ENCODE data around the gene TDRD3. TPM values are rescaled to one million over a fixed set of nuclear protein-coding genes. Genes with fewer than 3 reads are reported as not detected.

Gene TDRD3
- total RNA-seq, 1 donor from 2014 or later: 40.6 TPM

- peaks cover 36% of the 10 kb centered on the region for H3K9me3 Mint-ChIP-seq
- H2AFZ ChIP-seq (replicated peaks): peak overlapping the region; percentile 46
- H3K9me3 ChIP-seq (ENCODE audit: low read depth): no peaks in the 10 kb centered on the region
- H3K4me1 Mint-ChIP-seq: peaks cover 19% of the 10 kb centered on the region
- peaks cover 6% of the 10 kb centered on the region for H3K36me3 ChIP-seq
- no peak overlapping the region for H3K9ac ChIP-seq
- H3K79me2 ChIP-seq (ENCODE audit: low read depth): no peaks in the 10 kb centered on the region
- peak overlapping the region; percentile 0 for H3K4me3 Mint-ChIP-seq
- no peaks in the 10 kb centered on the region for H3K27me3 ChIP-seq
- peaks cover 14% of the 10 kb centered on the region for H3K4me1 ChIP-seq
- H3F3A ChIP-seq (ENCODE audit: low read depth): peaks cover 17% of the 10 kb centered on the region
- peak overlapping the region; percentile 85 for H3K27ac ChIP-seq
- DNase-seq (ENCODE audit: low spot score): peak; percentile 38
- peak overlapping the region; percentile 72 for H3K27ac Mint-ChIP-seq
- no peaks in the 10 kb centered on the region for H3K27me3 Mint-ChIP-seq (ENCODE audit: insufficient read depth, low read depth)
- H3K4me2 ChIP-seq: peak overlapping the region; percentile 57
- H4K20me1 ChIP-seq (ENCODE audit: low read depth): no peaks in the 10 kb centered on the region
- TF ChIP-seq CTCF (IDR thresholded peaks at IDR 0.05) (no peak), EZH2 (IDR thresholded peaks at IDR 0.05) (no peak), EZH2phosphoT487 (IDR thresholded peaks at IDR 0.05) (no peak)
- H3K4me3 ChIP-seq: peak overlapping the region; percentile 20
- peaks cover 47% of the 10 kb centered on the region for H3K36me3 Mint-ChIP-seq
These were observed 114.6 kb downstream of the TDRD3 start for GRCh38 chr13:60511637-60512036.

- H3K79me2 ChIP-seq (ENCODE audit: low read depth): no peaks in the 10 kb centered on the region
- peaks cover 6% of the 10 kb centered on the region for H3K36me3 ChIP-seq
- no peak overlapping the region for H3K27ac Mint-ChIP-seq
- H3K9me3 Mint-ChIP-seq: peaks cover 20% of the 10 kb centered on the region
- H4K20me1 ChIP-seq (ENCODE audit: low read depth): no peaks in the 10 kb centered on the region
- H3K27ac ChIP-seq: no peak overlapping the region
- H3K9me3 ChIP-seq (ENCODE audit: low read depth): no peaks in the 10 kb centered on the region
- peaks cover 41% of the 10 kb centered on the region for H3K36me3 Mint-ChIP-seq
- no peak overlapping the region for H3K4me2 ChIP-seq
- H3K4me1 ChIP-seq: peaks cover 14% of the 10 kb centered on the region
- H3K27me3 Mint-ChIP-seq (ENCODE audit: insufficient read depth, low read depth): no peaks in the 10 kb centered on the region
- H3F3A ChIP-seq (ENCODE audit: low read depth): peaks cover 17% of the 10 kb centered on the region
- H2AFZ ChIP-seq (replicated peaks): no peak overlapping the region
- no peak overlapping the region for H3K4me3 ChIP-seq
- no peak overlapping the region for H3K4me3 Mint-ChIP-seq
- peaks cover 19% of the 10 kb centered on the region for H3K4me1 Mint-ChIP-seq
- TF ChIP-seq EZH2 (IDR thresholded peaks at IDR 0.05) (no peak), CTCF (IDR thresholded peaks at IDR 0.05) (no peak), EZH2phosphoT487 (IDR thresholded peaks at IDR 0.05) (no peak)
- no peak overlapping the region for H3K9ac ChIP-seq
- no peaks in the 10 kb centered on the region for H3K27me3 ChIP-seq
- DNase-seq (ENCODE audit: low spot score): no peak
These were observed 117.9 kb downstream of the TDRD3 start for GRCh38 chr13:60514891-60515290.

- Mint-ChIP-seq H3K36me3 (peaks cover 11% of the 10 kb centered on the region), H3K27ac (no peak overlapping the region), H3K27me3 (ENCODE audit: insufficient read depth, low read depth) (no peaks in the 10 kb centered on the region), H3K4me3 (no peak overlapping the region), H3K9me3 (peaks cover 2% of the 10 kb centered on the region), H3K4me1 (no peaks in the 10 kb centered on the region)
- no peak for TF ChIP-seq CTCF (IDR thresholded peaks at IDR 0.05)
- no peak for TF ChIP-seq EZH2phosphoT487 (IDR thresholded peaks at IDR 0.05)
- no peak for TF ChIP-seq EZH2 (IDR thresholded peaks at IDR 0.05)
- Histone ChIP-seq H3F3A (ENCODE audit: low read depth) (no peaks in the 10 kb centered on the region), H3K27ac (no peak overlapping the region), H3K4me3 (no peak overlapping the region), H3K27me3 (no peaks in the 10 kb centered on the region), H3K36me3 (no peaks in the 10 kb centered on the region), H2AFZ (replicated peaks) (no peak overlapping the region), H3K4me2 (no peak overlapping the region), H3K79me2 (ENCODE audit: low read depth) (no peaks in the 10 kb centered on the region), H3K9me3 (ENCODE audit: low read depth) (no peaks in the 10 kb centered on the region), H4K20me1 (ENCODE audit: low read depth) (no peaks in the 10 kb centered on the region), H3K4me1 (no peaks in the 10 kb centered on the region), H3K9ac (no peak overlapping the region)
- no peak for DNase-seq (ENCODE audit: low spot score)
These were observed 122.5 kb downstream of the TDRD3 start for GRCh38 chr13:60519496-60519895.

Data from neural progenitor cell (in vitro differentiated cells).